GM12878 (cell line): ENCODE measurements around the gene KLHL7. TPM values are rescaled to one million over a fixed set of nuclear protein-coding genes. Genes with fewer than 3 reads are reported as not detected.

Source experiments
- ATAC-seq: fragments of 200-7000 bp; cut with Tn5 transposase; 3 replicates; pipeline ENCODE4 v1.9.1; 2020; ENCODE audit warnings: mild to moderate bottlenecking, moderate library complexity
- BruUV-seq: library from RNA; stranded (reverse); fragments of 400-500 nt; replicated peaks from 2 replicates; lab custom pipeline; 2021; lab: Mats Ljungman, UMichigan
- CTCF ChIA-PET: fragments of 300-600 bp; sonication (Branson Sonifier 250); formaldehyde crosslinking; extraction: SDS; loops from one replicate; lab custom pipeline; 2021; ENCODE audit warnings: inconsistent platforms; lab: Yijun Ruan, JAX
- POLR2A ChIA-PET: fragments of 350-600 bp; formaldehyde crosslinking; extraction: SDS; loops from one replicate; lab custom pipeline; 2021; ENCODE audit warnings: inconsistent platforms; lab: Charles Lee
- RAD21 ChIA-PET: fragments of 300-600 bp; sonication (Branson Sonifier 250); formaldehyde crosslinking; loops from one replicate; lab custom pipeline; 2023; ENCODE audit warnings: antibody characterized with exemption; ENCODE audit not compliant: unreplicated experiment; lab: Charles Lee
- SMC1A ChIA-PET: fragments of 300-600 bp; sonication (Branson Sonifier 250); formaldehyde crosslinking; loops from one replicate; lab custom pipeline; 2023; ENCODE audit not compliant: unreplicated experiment, uncharacterized antibody; lab: Charles Lee
- DNase-seq: peaks from one replicate; pipeline ENCODE4 v3.0.0-alpha.2; 2011; ENCODE audit warnings: low read depth, low spot score
- FAIRE-seq: peaks from 3 replicates; lab custom pipeline; 2011; peaks lifted over from hg19 to GRCh38; lab: Jason Lieb, UNC
- H2AFZ ChIP-seq: 2 replicates; pipeline ENCODE4 v1.6.0; 2011; ENCODE audit warnings: low read depth, low read length, control low read depth; ENCODE audit not compliant: control insufficient read depth
- H3K27ac ChIP-seq: 2 replicates; pipeline ENCODE4 v1.5.1; 2011; ENCODE audit warnings: control low read depth; ENCODE audit not compliant: control insufficient read depth, insufficient read depth
- H3K27me3 ChIP-seq, 2 experiments: replicated peaks in 1 of 2; 2 replicates each; pipeline versions ENCODE4 v1.6.0 to v1.6.1; 2011; ENCODE audit warnings: low read length in 1 of 2; ENCODE audit not compliant: control insufficient read depth in 2 of 2, insufficient read depth in 2 of 2
- H3K36me3 ChIP-seq, 2 experiments: 2 replicates each; pipeline ENCODE4 v1.5.1; 2011; ENCODE audit warnings: low read length in 1 of 2; ENCODE audit not compliant: control insufficient read depth in 2 of 2, insufficient read depth in 2 of 2
- H3K4me1 ChIP-seq: 2 replicates; pipeline ENCODE4 v1.6.1; 2011; ENCODE audit warnings: mild to moderate bottlenecking, low read length, moderate library complexity, mixed read lengths; ENCODE audit not compliant: control insufficient read depth, insufficient read depth
- H3K4me2 ChIP-seq: 2 replicates; pipeline ENCODE4 v1.6.0; 2011; ENCODE audit warnings: control low read depth; ENCODE audit not compliant: control insufficient read depth, insufficient read depth
- H3K4me3 ChIP-seq: fragments of 200-600 bp; sonication (generic); 2 replicates; pipeline ENCODE4 v1.5.1; 2016
- H3K79me2 ChIP-seq: 2 replicates; pipeline ENCODE4 v1.6.0; 2011; ENCODE audit warnings: low read length; ENCODE audit not compliant: control insufficient read depth, insufficient read depth
- H3K9ac ChIP-seq: 2 replicates; pipeline ENCODE4 v1.8.0; 2011; ENCODE audit warnings: low read length, control low read depth, mixed read lengths; ENCODE audit not compliant: control insufficient read depth, insufficient read depth
- H3K9me3 ChIP-seq: replicated peaks from 3 replicates; pipeline ENCODE4 v1.5.1; 2011; ENCODE audit warnings: mild to moderate bottlenecking, low read length; ENCODE audit not compliant: control insufficient read depth, insufficient read depth
- H4K20me1 ChIP-seq: 2 replicates; pipeline ENCODE4 v1.6.0; 2011; ENCODE audit not compliant: control insufficient read depth, insufficient read depth
- ATF7 ChIP-seq: fragments of 450-650 bp; IDR thresholded peaks from 2 replicates; pipeline ENCODE4 v1.6.1; 2016; ENCODE audit warnings: low read depth, mild to moderate bottlenecking
- CEBPB ChIP-seq, 2 experiments: fragments of 150-350 bp in 1 of 2; IDR thresholded peaks; 2 replicates each; pipeline ENCODE4 v1.6.1; 2012 to 2014; ENCODE audit warnings: low read depth in 2 of 2, low read length in 2 of 2, borderline replicate concordance in 1 of 2, inconsistent platforms in 1 of 2
- DPF2 ChIP-seq: fragments of 450-650 bp; IDR thresholded peaks from 2 replicates; pipeline ENCODE4 v1.6.1; 2017; ENCODE audit warnings: mild to moderate bottlenecking
- NFXL1 ChIP-seq: fragments of 450-650 bp; IDR thresholded peaks from 2 replicates; pipeline ENCODE4 v1.6.1; 2017; ENCODE audit warnings: antibody characterized with exemption, mild to moderate bottlenecking, borderline replicate concordance
- NKRF ChIP-seq: fragments of 450-650 bp; conservative IDR thresholded peaks from 2 replicates; pipeline ENCODE4 v1.6.1; 2017; ENCODE audit warnings: mild to moderate bottlenecking, moderate library complexity
- SUPT20H ChIP-seq: IDR thresholded peaks from 2 replicates; pipeline ENCODE4 v1.6.1; 2011; ENCODE audit warnings: low read depth, mild to moderate bottlenecking, low read length, moderate library complexity, borderline replicate concordance; ENCODE audit not compliant: control insufficient read depth
- ZNF217 ChIP-seq: fragments of 450-650 bp; IDR thresholded peaks from 2 replicates; pipeline ENCODE4 v1.6.1; 2017; ENCODE audit warnings: antibody characterized with exemption, mild to moderate bottlenecking
- WGBS: methylation state at CpG from one replicate; pipeline ENCODE4 v1.1.6; 2016; ENCODE audit warnings: low lambda C conversion rate; ENCODE audit not compliant: insufficient replicate concordance, insufficient coverage; ENCODE audit errors: missing lambda C conversion rate; 5-methylcytosine and 5-hydroxymethylcytosine counted together
- in situ Hi-C: fragments of 300-500 bp; cut with MboI; formaldehyde crosslinking; loops from 9 replicates; pipeline ENCODE4 v1.14.3; 2018; ENCODE audit warnings: mixed read lengths
- intact Hi-C: fragments of 100-400 bp; cut with micrococcal nuclease; formaldehyde crosslinking; loops from one replicate; pipeline ENCODE4 v1.14.2; 2022; ENCODE audit not compliant: unreplicated experiment
- polyA plus RNA-seq, 11 experiments: library from polyadenylated mRNA; depleted of rRNA in 4 of 11; unstranded in 6 of 11; stranded (reverse) in 5 of 11; fragments of >200 nt; fragmentation: Nextera tagmentation in 4 of 11; fragmentation: Illumina TruSeq in 1 of 11; extraction: Ambion mirVana in 4 of 11; extraction: Trizol in 1 of 11; gene quantifications; 1 replicate in 1 of 11; 2 replicates in 10 of 11; pipeline versions ENCODE4 v1.2.1 to v1.2.3, GENCODE V29; 2011 to 2016; ENCODE audit warnings: inconsistent platforms in 2 of 11, missing spikeins in 2 of 11, low read depth in 1 of 11
- total RNA-seq, 4 experiments: library from RNA; depleted of rRNA in 3 of 4; stranded (reverse); fragments of >200 nt in 3 of 4; fragmentation: Illumina TruSeq in 1 of 4; extraction: Trizol in 1 of 4; gene quantifications; 2 replicates each; pipeline versions ENCODE4 v1.2.1 to v1.2.3, GENCODE V29; 2013 to 2021

Gene KLHL7
- total and polyA plus RNA-seq, 10 of the 15 experiments (the other 5 are each of a cell fraction or from before 2014, with no cell fraction given): 6.4 to 38.7 (median 20.9) TPM

GRCh38 chr7:23168111-23168885, 62.7 kb downstream of the KLHL7 start:
- H4K20me1 ChIP-seq: no peaks in the 10 kb centered on the region
- no peak overlapping the region for H2AFZ ChIP-seq
- TF ChIP-seq DPF2 (no peak), NKRF (no peak), SUPT20H (no peak), NFXL1 (no peak), ZNF217 (no peak), ATF7 (no peak), CEBPB (IDR thresholded peaks at IDR 0.05; ENCODE audit: borderline replicate concordance in 1 of 2, low read depth in 2 of 2, low read length in 2 of 2) (no peak)
- no peaks in the 10 kb centered on the region for H3K36me3 ChIP-seq
- ChIA-PET CTCF (interaction anchor here (1.2 kb wide), 1 partner anchor 12 kb away, joined by 4 read pairs; no protein-coding TSS in a partner anchor), RAD21 (no interaction called here), POLR2A (interaction anchor here (0.5 kb wide), 1 partner anchor 319 kb away, joined by 6 read pairs; no protein-coding TSS in a partner anchor), SMC1A (interaction anchor here (1.1 kb wide), 1 partner anchor 11 kb away, joined by 4 read pairs; no protein-coding TSS in a partner anchor)
- FAIRE-seq (no peak), DNase-seq (no peak), ATAC-seq (no peak)
- no peaks in the 10 kb centered on the region for H3K4me1 ChIP-seq
- H3K4me2 ChIP-seq: no peak overlapping the region
- WGBS: 94% methylated on average over 8 of the region's 8 CpGs
- no peak overlapping the region for H3K4me3 ChIP-seq
- no peaks in the 10 kb centered on the region for H3K79me2 ChIP-seq
- intact Hi-C loops (no loop called here), in situ Hi-C loops (no loop called here)
- H3K27me3 ChIP-seq: no peaks in the 10 kb centered on the region
- no peak overlapping the region for H3K9ac ChIP-seq
- no TSS peak for BruUV-seq
- no peaks in the 10 kb centered on the region for H3K9me3 ChIP-seq
- no peak overlapping the region for H3K27ac ChIP-seq
